HepG2 (cell line): ENCODE data around the gene TMEM247. TPM values are rescaled to one million over a fixed set of nuclear protein-coding genes. Genes with fewer than 3 reads are reported as not detected.

Experiments
- ATAC-seq: fragments of 200-7000 bp; cut with Tn5 transposase; 3 replicates; pipeline ENCODE4 v1.9.1; 2020; ENCODE audit warnings: mild to moderate bottlenecking, moderate library complexity
- BruUV-seq: library from RNA; stranded (reverse); fragments of 400-500 nt; replicated peaks from 2 replicates; lab custom pipeline; 2021; lab: Mats Ljungman, UMichigan
- CTCF ChIA-PET: fragments of 300-600 bp; formaldehyde crosslinking; extraction: SDS; loops from one replicate; lab custom pipeline; 2021; ENCODE audit warnings: low total read pairs, inconsistent platforms, low intra/inter-chr PET ratio; lab: Yijun Ruan, JAX
- POLR2A ChIA-PET: fragments of 350-600 bp; sonication (Branson Sonifier 250); formaldehyde crosslinking; loops from one replicate; lab custom pipeline; 2020; ENCODE audit warnings: antibody characterized with exemption, inconsistent platforms; lab: Yijun Ruan, JAX
- DNase-seq: peaks from one replicate; pipeline ENCODE4 v3.0.0-alpha.2; 2015; ENCODE audit warnings: low spot score
- FAIRE-seq: peaks from 3 replicates; lab custom pipeline; 2011; peaks lifted over from hg19 to GRCh38; lab: Jason Lieb, UNC
- H2AFZ ChIP-seq: one replicate; pipeline ENCODE4 v1.6.1; 2011; ENCODE audit warnings: low read length, inconsistent platforms
- H3K27ac ChIP-seq: fragments of 300-600 bp; 3 replicates; pipeline ENCODE4 v1.8.0; 2011; ENCODE audit warnings: mixed run types, mild to moderate bottlenecking, mixed read lengths, low read length, inconsistent platforms; ENCODE audit not compliant: insufficient read depth; ENCODE audit errors: extremely low read length
- H3K27me3 ChIP-seq, 2 experiments: fragments of 200-600 bp in 1 of 2; 2 replicates in 1 of 2; 3 replicates in 1 of 2; pipeline versions ENCODE4 v1.6.0 to v1.8.0; 2011; ENCODE audit warnings: low read length in 2 of 2, mild to moderate bottlenecking in 2 of 2, moderate library complexity in 2 of 2, inconsistent platforms in 1 of 2; ENCODE audit not compliant: insufficient read depth in 2 of 2, control insufficient read depth in 1 of 2
- H3K36me3 ChIP-seq, 2 experiments: fragments of 200-600 bp in 1 of 2; replicated peaks in 1 of 2; 2 replicates in 1 of 2; 3 replicates in 1 of 2; pipeline versions ENCODE4 v1.5.1 to v1.8.0; 2011; ENCODE audit warnings: low read length in 2 of 2, inconsistent platforms in 1 of 2; ENCODE audit not compliant: insufficient read depth in 2 of 2, control insufficient read depth in 1 of 2
- H3K4me1 ChIP-seq: 2 replicates; pipeline ENCODE4 v1.5.1; 2012; ENCODE audit warnings: low read length, inconsistent platforms; ENCODE audit not compliant: insufficient read depth
- H3K4me2 ChIP-seq: 2 replicates; pipeline ENCODE4 v1.6.0; 2011; ENCODE audit warnings: low read depth, low read length, inconsistent platforms
- H3K4me3 ChIP-seq, 3 experiments: fragments of 200-600 bp in 1 of 3; sonication (generic), shearing (Covaris generic) in 1 of 3; replicated peaks in 1 of 3; 2 replicates each; pipeline ENCODE4 v1.5.1; 2011 to 2016; ENCODE audit warnings: low read length in 3 of 3, inconsistent platforms in 2 of 3, low read depth in 2 of 3, mild to moderate bottlenecking in 2 of 3, control low read depth in 1 of 3, mixed read lengths in 1 of 3; ENCODE audit not compliant: insufficient read depth in 1 of 3
- H3K79me2 ChIP-seq: one replicate; pipeline ENCODE4 v1.6.1; 2011; ENCODE audit warnings: low read length, inconsistent platforms; ENCODE audit not compliant: insufficient read depth
- H3K9ac ChIP-seq: 2 replicates; pipeline ENCODE4 v1.6.0; 2011; ENCODE audit warnings: mild to moderate bottlenecking, low read depth, low read length, inconsistent platforms; ENCODE audit not compliant: insufficient read depth
- H3K9me3 ChIP-seq: 2 replicates; pipeline ENCODE4 v1.5.1; 2012; ENCODE audit warnings: mild to moderate bottlenecking, low read length
- H4K20me1 ChIP-seq: 2 replicates; pipeline ENCODE4 v1.6.0; 2011; ENCODE audit warnings: inconsistent platforms, mild to moderate bottlenecking, low read length, moderate library complexity; ENCODE audit not compliant: insufficient read depth
- DPF2 ChIP-seq: sonication (generic); formaldehyde crosslinking; IDR thresholded peaks from 2 replicates; pipeline ENCODE4 v1.4.0; 2020; ENCODE audit warnings: mild to moderate bottlenecking, low read depth, missing genetic modification reagents, borderline replicate concordance
- NFE2L1 ChIP-seq: sonication (generic); formaldehyde crosslinking; IDR thresholded peaks from 2 replicates; pipeline ENCODE4 v1.4.0; 2020; ENCODE audit warnings: missing genetic modification reagents, mild to moderate bottlenecking, borderline replicate concordance
- NONO ChIP-seq, 2 experiments: fragments of 450-650 bp in 1 of 2; sonication (generic) in 1 of 2; formaldehyde crosslinking in 1 of 2; IDR thresholded peaks in 1 of 2; conservative IDR thresholded peaks in 1 of 2; 2 replicates each; pipeline versions ENCODE4 v1.6.1 to v1.8.0; 2017 to 2022; ENCODE audit warnings: mild to moderate bottlenecking in 1 of 2, missing genetic modification reagents in 1 of 2, moderate library complexity in 1 of 2
- NR1H2 ChIP-seq: sonication (generic); formaldehyde crosslinking; IDR thresholded peaks from 2 replicates; pipeline ENCODE4 v1.8.1; 2022; ENCODE audit warnings: low read depth, missing genetic modification reagents, borderline replicate concordance
- SIX1 ChIP-seq: sonication (generic); formaldehyde crosslinking; IDR thresholded peaks from 2 replicates; pipeline ENCODE4 v1.4.0; 2020; ENCODE audit warnings: missing genetic modification reagents, borderline replicate concordance
- SIX4 ChIP-seq: sonication (generic); formaldehyde crosslinking; IDR thresholded peaks from 2 replicates; pipeline ENCODE4 v1.4.0; 2020; ENCODE audit warnings: missing genetic modification reagents
- ZMAT3 ChIP-seq: sonication (generic); formaldehyde crosslinking; conservative IDR thresholded peaks from 2 replicates; pipeline ENCODE4 v1.7.0; 2021; ENCODE audit warnings: missing genetic modification reagents
- ZNF225 ChIP-seq: sonication (generic); formaldehyde crosslinking; IDR thresholded peaks from 2 replicates; pipeline ENCODE4 v1.4.0; 2020; ENCODE audit warnings: mild to moderate bottlenecking, missing genetic modification reagents
- ZNF24 ChIP-seq: fragments of 450-650 bp; IDR thresholded peaks from 2 replicates; pipeline ENCODE4 v1.6.1; 2017; ENCODE audit warnings: antibody characterized with exemption, mild to moderate bottlenecking
- ZNF331 ChIP-seq: sonication (generic); formaldehyde crosslinking; IDR thresholded peaks from 2 replicates; pipeline ENCODE4 v1.4.0; 2020; ENCODE audit warnings: missing genetic modification reagents
- ZNF33A ChIP-seq: sonication (generic); formaldehyde crosslinking; IDR thresholded peaks from 2 replicates; pipeline ENCODE4 v1.5.1; 2020; ENCODE audit warnings: missing genetic modification reagents, mild to moderate bottlenecking, moderate library complexity, borderline replicate concordance
- ZNF615 ChIP-seq: sonication (generic); formaldehyde crosslinking; IDR thresholded peaks from 2 replicates; pipeline ENCODE4 v1.5.0; 2020; ENCODE audit warnings: mild to moderate bottlenecking, missing genetic modification reagents, borderline replicate concordance
- ZNF7 ChIP-seq: IDR thresholded peaks from 2 replicates; pipeline ENCODE4 v1.6.1; 2016; ENCODE audit warnings: missing biosample characterization, missing genetic modification reagents
- ZNF775 ChIP-seq: sonication (generic); formaldehyde crosslinking; IDR thresholded peaks from 2 replicates; pipeline ENCODE4 v1.4.0; 2020; ENCODE audit warnings: missing genetic modification reagents, mild to moderate bottlenecking, moderate library complexity, borderline replicate concordance
- WGBS: methylation state at CpG from one replicate; pipeline ENCODE4 v1.1.6; 2017; ENCODE audit warnings: low lambda C conversion rate; 5-methylcytosine and 5-hydroxymethylcytosine counted together
- in situ Hi-C: cut with HindIII; loops from 2 replicates; pipeline ENCODE4 v1.10.0; 2017; ENCODE audit warnings: low pct_unique_long_range_greater_than_20kb; ENCODE audit not compliant: extremely low pct_ligation_motif_present
- intact Hi-C: fragments of 100-400 bp; cut with micrococcal nuclease; formaldehyde crosslinking; loops from one replicate; pipeline ENCODE4 v1.10.0; 2022; ENCODE audit not compliant: unreplicated experiment
- polyA plus RNA-seq, 8 experiments: library from polyadenylated mRNA; depleted of rRNA in 3 of 8; stranded (reverse) in 7 of 8; unstranded in 1 of 8; fragments of >200 nt; fragmentation: Illumina TruSeq in 4 of 8; extraction: Trizol in 4 of 8; gene quantifications; 2 replicates each; pipeline versions ENCODE4 v1.2.1 to v1.2.3, GENCODE V29; 2011 to 2016; ENCODE audit warnings: low read depth in 4 of 8, missing spikeins in 1 of 8, mixed read lengths in 1 of 8; ENCODE audit not compliant: insufficient read depth in 1 of 8
- total RNA-seq, 5 experiments: library from RNA; depleted of rRNA; stranded (reverse); fragments of >200 nt; fragmentation: Illumina TruSeq; extraction: Trizol; gene quantifications; 2 replicates each; pipeline ENCODE4 v1.2.3, GENCODE V29; 2016; ENCODE audit warnings: low read depth in 1 of 5
- TF ChIP-seq, protein P1 (sequence below): sonication (generic); formaldehyde crosslinking; conservative IDR thresholded peaks from 2 replicates; pipeline ENCODE4 v1.8.0; 2022; ENCODE audit warnings: missing genetic modification reagents
- TF ChIP-seq, protein P2 (sequence below): IDR thresholded peaks from 2 replicates; pipeline ENCODE4 v1.6.1; 2012; ENCODE audit warnings: low read depth, low read length, improper control_type of control experiment

TMEM247 gene
- total and polyA plus RNA-seq, 2 of the 13 experiments (the other 11 are each of a cell fraction or from before 2014, with no cell fraction given), result not detected

- POLR2A ChIA-PET, result interaction anchor here (1.3 to 2.0 kb wide), 2 partner anchors 25 to 51 kb away, joined by 3 to 7 read pairs; no protein-coding TSS in a partner anchor
- no peaks in the 10 kb centered on the region for H3K9me3 ChIP-seq
- intact Hi-C loops, result loop anchor here (2.0 kb wide), 3 partner anchors 65 to 161 kb away; no protein-coding TSS in a partner anchor
- H3K27ac ChIP-seq, result no peak overlapping the region
- peaks cover 0 to 14% of the 10 kb centered on the region in 2 experiments; a peak in 1 of 5 replicates for H3K27me3 ChIP-seq
- in situ Hi-C loops, result no loop called here
- no peak overlapping the region for H3K9ac ChIP-seq
- no peak for TF ChIP-seq NR1H2 (CRISPR knock-in tag)
- TF ChIP-seq ZNF7 (CRISPR knock-in tag), result no peak
- no peak for TF ChIP-seq ZNF331
- TF ChIP-seq ZMAT3 (CRISPR knock-in tag), result no peak
- TF ChIP-seq, protein P1, sequence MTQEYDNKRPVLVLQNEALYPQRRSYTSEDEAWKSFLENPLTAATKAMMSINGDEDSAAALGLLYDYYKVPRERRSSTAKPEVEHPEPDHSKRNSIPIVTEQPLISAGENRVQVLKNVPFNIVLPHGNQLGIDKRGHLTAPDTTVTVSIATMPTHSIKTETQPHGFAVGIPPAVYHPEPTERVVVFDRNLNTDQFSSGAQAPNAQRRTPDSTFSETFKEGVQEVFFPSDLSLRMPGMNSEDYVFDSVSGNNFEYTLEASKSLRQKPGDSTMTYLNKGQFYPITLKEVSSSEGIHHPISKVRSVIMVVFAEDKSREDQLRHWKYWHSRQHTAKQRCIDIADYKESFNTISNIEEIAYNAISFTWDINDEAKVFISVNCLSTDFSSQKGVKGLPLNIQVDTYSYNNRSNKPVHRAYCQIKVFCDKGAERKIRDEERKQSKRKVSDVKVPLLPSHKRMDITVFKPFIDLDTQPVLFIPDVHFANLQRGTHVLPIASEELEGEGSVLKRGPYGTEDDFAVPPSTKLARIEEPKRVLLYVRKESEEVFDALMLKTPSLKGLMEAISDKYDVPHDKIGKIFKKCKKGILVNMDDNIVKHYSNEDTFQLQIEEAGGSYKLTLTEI, result no peak
- no peak for TF ChIP-seq NONO (IDR thresholded peaks at IDR 0.05)
- TF ChIP-seq NONO (CRISPR knock-in tag; conservative IDR thresholded peaks at IDR 0.05), result no peak
- TF ChIP-seq SIX1 (CRISPR knock-in tag), result no peak
- no peak; the same call in 1 of the 2 replicates for TF ChIP-seq DPF2 (CRISPR knock-in tag)
- no peak for TF ChIP-seq ZNF615 (CRISPR knock-in tag)
- TF ChIP-seq, protein P2, sequence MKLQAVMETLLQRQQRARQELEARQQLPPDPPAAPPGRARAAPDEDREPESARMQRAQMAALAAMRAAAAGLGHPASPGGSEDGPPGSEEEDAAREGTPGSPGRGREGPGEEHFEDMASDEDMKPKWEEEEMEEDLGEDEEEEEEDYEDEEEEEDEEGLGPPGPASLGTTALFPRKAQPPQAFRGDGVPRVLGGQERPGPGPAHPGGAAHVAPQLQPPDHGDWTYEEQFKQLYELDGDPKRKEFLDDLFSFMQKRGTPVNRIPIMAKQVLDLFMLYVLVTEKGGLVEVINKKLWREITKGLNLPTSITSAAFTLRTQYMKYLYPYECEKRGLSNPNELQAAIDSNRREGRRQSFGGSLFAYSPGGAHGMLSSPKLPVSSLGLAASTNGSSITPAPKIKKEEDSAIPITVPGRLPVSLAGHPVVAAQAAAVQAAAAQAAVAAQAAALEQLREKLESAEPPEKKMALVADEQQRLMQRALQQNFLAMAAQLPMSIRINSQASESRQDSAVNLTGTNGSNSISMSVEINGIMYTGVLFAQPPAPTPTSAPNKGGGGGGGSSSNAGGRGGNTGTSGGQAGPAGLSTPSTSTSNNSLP, result no peak
- no peak for TF ChIP-seq NFE2L1
- no peak for TF ChIP-seq ZNF33A
- TF ChIP-seq ZNF24, result no peak
- TF ChIP-seq ZNF775 (CRISPR knock-in tag), result no peak
- TF ChIP-seq SIX4 (CRISPR knock-in tag), result no peak
- no peak for TF ChIP-seq ZNF225
- H3K4me2 ChIP-seq, result no peak overlapping the region
- no peak overlapping the region for H3K4me3 ChIP-seq
- no peak overlapping the region for H2AFZ ChIP-seq
- CTCF ChIA-PET, result interaction anchor here (2.4 kb wide), 1 partner anchor 396 kb away, joined by 22 read pairs; no protein-coding TSS in a partner anchor
- H4K20me1 ChIP-seq, result no peaks in the 10 kb centered on the region
- peaks cover 46% of the 10 kb centered on the region for H3K4me1 ChIP-seq
- BruUV-seq, result no TSS peak
- H3K79me2 ChIP-seq, result no peaks in the 10 kb centered on the region
- no peak for DNase-seq
- ATAC-seq, result no peak
- peak; percentile 4 for FAIRE-seq
- WGBS, result 56% methylated on average over 5 of the region's 5 CpGs
- H3K36me3 ChIP-seq, result no peaks in the 10 kb centered on the region
These were observed 19.7 kb upstream of the TMEM247 start for GRCh38 chr2:46459694-46460093.
